ENCODE results near the gene KIF12. TPM values are rescaled to one million over a fixed set of nuclear protein-coding genes. Genes with fewer than 3 reads are reported as not detected.

KIF12 gene
- total and polyA plus RNA-seq, 2 experiments from 2014 or later = 4.2 to 4.3 TPM

GRCh38 chr9:114099669-114100270 is 678 bp upstream of the KIF12 start:
- H3K4me3 Mint-ChIP-seq = no peak overlapping the region; the same call in 1 of the 3 replicates
- peaks cover 30% of the 10 kb centered on the region for H3K27me3 Mint-ChIP-seq (ENCODE audit: insufficient read depth, low read depth, poor library complexity)
- H2AFZ ChIP-seq = no peak overlapping the region
- H3K4me1 ChIP-seq (ENCODE audit: insufficient read depth) = peaks cover 13% of the 10 kb centered on the region
- H3K27ac ChIP-seq (ENCODE audit: low read depth) = no peak overlapping the region
- peak overlapping the region; percentile 69; the same call in 1 of the 2 replicates for H3K4me3 ChIP-seq
- no peaks in the 10 kb centered on the region for H3K79me2 ChIP-seq (replicated peaks; ENCODE audit: insufficient read depth)
- H3K27me3 ChIP-seq (ENCODE audit: insufficient read depth) = peaks cover 32% of the 10 kb centered on the region
- no peak for ATAC-seq
- H3F3A ChIP-seq (replicated peaks; ENCODE audit: low read depth) = no peaks in the 10 kb centered on the region
- peaks cover 13% of the 10 kb centered on the region for H3K9me3 Mint-ChIP-seq
- peak overlapping the region; percentile 97; the same call in 1 of the 2 replicates for H3K4me2 ChIP-seq
- no peak overlapping the region for H3K27ac Mint-ChIP-seq
- peaks cover 18% of the 10 kb centered on the region for H3K4me1 Mint-ChIP-seq
- no peaks in the 10 kb centered on the region; the same call in 1 of the 3 replicates for H3K36me3 Mint-ChIP-seq (ENCODE audit: low read depth)
- H3K9me2 ChIP-seq (ENCODE audit: insufficient read depth) = no peaks in the 10 kb centered on the region
- TF ChIP-seq EZH2 (IDR thresholded peaks at IDR 0.05; ENCODE audit: low read depth, unreplicated experiment) (no peak), ZNF331 (CRISPR knock-in tag; IDR thresholded peaks at IDR 0.05; ENCODE audit: low read depth) (no peak), ZNF114 (CRISPR knock-in tag; IDR thresholded peaks at IDR 0.05) (no peak)
- H3K36me3 ChIP-seq (ENCODE audit: insufficient read depth) = no peaks in the 10 kb centered on the region
- H4K20me1 ChIP-seq (replicated peaks; ENCODE audit: insufficient read depth) = no peaks in the 10 kb centered on the region
- DNase-seq (ENCODE audit: low spot score) = no peak

GRCh38 chr9:114098021-114098935 is 814 bp downstream of the KIF12 start:
- H3K27ac ChIP-seq (ENCODE audit: low read depth) = no peak overlapping the region
- peak overlapping the region; percentile 69 for H3K4me3 ChIP-seq
- TF ChIP-seq ETS1 (IDR thresholded peaks at IDR 0.05) (no peak), CTCF (conservative IDR thresholded peaks at IDR 0.05; ENCODE audit: low read depth in 2 of 2) (peak in 1 of 2 experiments; percentile 24; a peak in 2 of 4 replicates), POLR2AphosphoS5 (IDR thresholded peaks at IDR 0.05; ENCODE audit: low read depth) (peak; percentile 35)
- DNase-seq (ENCODE audit: low spot score) (peak; percentile 94), ATAC-seq (peak; percentile 78)
- H3K4me1 ChIP-seq (ENCODE audit: insufficient read depth) = peaks cover 13% of the 10 kb centered on the region
- peaks cover 35% of the 10 kb centered on the region for H3K27me3 Mint-ChIP-seq (ENCODE audit: insufficient read depth, low read depth, poor library complexity)
- H3K27me3 ChIP-seq (ENCODE audit: insufficient read depth) = peaks cover 32% of the 10 kb centered on the region
- H3K4me2 ChIP-seq = peak overlapping the region; percentile 97
- H3K36me3 Mint-ChIP-seq (ENCODE audit: low read depth) = no peaks in the 10 kb centered on the region; the same call in 1 of the 3 replicates
- no peaks in the 10 kb centered on the region for H3F3A ChIP-seq (replicated peaks; ENCODE audit: low read depth)
- H3K4me3 Mint-ChIP-seq = peak overlapping the region; percentile 83
- H3K79me2 ChIP-seq (replicated peaks; ENCODE audit: insufficient read depth) = no peaks in the 10 kb centered on the region
- no peaks in the 10 kb centered on the region for H3K9me2 ChIP-seq (ENCODE audit: insufficient read depth)
- H3K36me3 ChIP-seq (ENCODE audit: insufficient read depth) = no peaks in the 10 kb centered on the region
- H3K9me3 Mint-ChIP-seq = peaks cover 13% of the 10 kb centered on the region
- peak overlapping the region; percentile 98 for H2AFZ ChIP-seq
- peaks cover 18% of the 10 kb centered on the region for H3K4me1 Mint-ChIP-seq
- no peak overlapping the region for H3K27ac Mint-ChIP-seq
- no peaks in the 10 kb centered on the region for H4K20me1 ChIP-seq (replicated peaks; ENCODE audit: insufficient read depth)
